SK-N-SH (cell line): ENCODE results near the gene FANCL. TPM values are rescaled to one million over a fixed set of nuclear protein-coding genes. Genes with fewer than 3 reads are reported as not detected.
"Not testable (repeated sequence)": the region's sequence is repeated elsewhere in the genome, so short reads cannot be mapped to it uniquely, and the experiment has no call there.

Experiments used
- CTCF ChIA-PET: fragments of 300-600, 350-600 bp; formaldehyde crosslinking; extraction: SDS; loops from one replicate; lab custom pipeline; 2021; lab: Yijun Ruan, JAX
- POLR2A ChIA-PET: fragments of 350-600 bp; sonication (Branson Sonifier 250); formaldehyde crosslinking; extraction: SDS; loops from one replicate; lab custom pipeline; 2020; ENCODE audit warnings: antibody characterized with exemption, inconsistent platforms; lab: Yijun Ruan, JAX
- DNase-seq: peaks from one replicate; pipeline ENCODE4 v3.0.0; 2012
- H2AFZ ChIP-seq: fragments of 200-600 bp; sonication (generic); 2 replicates; pipeline ENCODE4 v1.8.1; 2016; ENCODE audit warnings: antibody characterized with exemption, mild to moderate bottlenecking, low read depth
- H3F3A ChIP-seq: fragments of 200-600 bp; sonication (generic); replicated peaks from 2 replicates; pipeline ENCODE3; 2016; ENCODE audit warnings: antibody characterized with exemption, mild to moderate bottlenecking; ENCODE audit not compliant: insufficient read depth
- H3K27ac ChIP-seq, 2 experiments: fragments of 200-500 bp in 1 of 2; fragments of 200-600 bp in 1 of 2; sonication (Bioruptor generic) in 1 of 2; sonication (generic), shearing (Covaris generic) in 1 of 2; 2 replicates each; pipeline versions ENCODE4 v1.5.1 to v1.6.1; 2014 to 2016; ENCODE audit warnings: low read depth in 2 of 2, inconsistent platforms in 1 of 2, low read length in 1 of 2, mild to moderate bottlenecking in 1 of 2, mixed read lengths in 1 of 2
- H3K27me3 ChIP-seq: fragments of 200-600 bp; sonication (generic), shearing (Covaris generic); 2 replicates; pipeline ENCODE4 v1.6.1; 2016; ENCODE audit warnings: mixed run types; ENCODE audit not compliant: insufficient read depth
- H3K36me3 ChIP-seq, 2 experiments: fragments of 200-500 bp in 1 of 2; fragments of 200-600 bp in 1 of 2; sonication (Bioruptor generic) in 1 of 2; sonication (generic) in 1 of 2; replicated peaks in 1 of 2; 2 replicates each; pipeline versions ENCODE3 to v1.5.1; 2014 to 2016; ENCODE audit warnings: low read length in 1 of 2, mild to moderate bottlenecking in 1 of 2; ENCODE audit not compliant: insufficient read depth in 2 of 2, control insufficient read depth in 1 of 2
- H3K4me1 ChIP-seq, 2 experiments: fragments of 200-500 bp in 1 of 2; fragments of 200-600 bp in 1 of 2; sonication (Bioruptor generic) in 1 of 2; sonication (generic), shearing (Covaris generic) in 1 of 2; 2 replicates each; pipeline versions ENCODE4 v1.5.1 to v1.6.1; 2014 to 2016; ENCODE audit warnings: low read depth in 1 of 2, low read length in 1 of 2, mixed run types in 1 of 2; ENCODE audit not compliant: insufficient read depth in 2 of 2, control insufficient read depth in 1 of 2
- H3K4me2 ChIP-seq: fragments of 200-600 bp; sonication (generic), shearing (Covaris generic); 2 replicates; pipeline ENCODE4 v1.6.1; 2017; ENCODE audit warnings: mixed run types
- H3K4me3 ChIP-seq, 2 experiments: fragments of 200-500 bp in 1 of 2; fragments of 200-600 bp in 1 of 2; sonication (Bioruptor generic) in 1 of 2; sonication (generic), shearing (Covaris generic) in 1 of 2; 2 replicates each; pipeline versions ENCODE4 v1.5.1 to v1.8.1; 2014 to 2016; ENCODE audit warnings: low read depth in 2 of 2, inconsistent platforms in 1 of 2, low read length in 1 of 2, mild to moderate bottlenecking in 1 of 2, mixed read lengths in 1 of 2, moderate library complexity in 1 of 2
- H3K79me2 ChIP-seq: fragments of 200-600 bp; sonication (generic); 2 replicates; pipeline ENCODE4 v1.8.1; 2017; ENCODE audit warnings: mild to moderate bottlenecking; ENCODE audit not compliant: insufficient read depth
- H3K9ac ChIP-seq: fragments of 200-600 bp; sonication (generic); 2 replicates; pipeline ENCODE4 v1.6.1; 2017; ENCODE audit warnings: mixed run types
- H3K9me2 ChIP-seq: fragments of 200-600 bp; sonication (generic); 2 replicates; pipeline ENCODE4 v1.6.1; 2017; ENCODE audit warnings: mixed run types
- H3K9me3 ChIP-seq: fragments of 200-600 bp; sonication (generic); 2 replicates; pipeline ENCODE4 v1.6.1; 2017; ENCODE audit warnings: mixed run types, mild to moderate bottlenecking, moderate library complexity
- H4K20me1 ChIP-seq: fragments of 200-600 bp; sonication (generic); 2 replicates; pipeline ENCODE4 v1.6.1; 2017; ENCODE audit warnings: mild to moderate bottlenecking, mixed run types; ENCODE audit not compliant: insufficient read depth
- WGBS: methylation state at CpG from one replicate; pipeline ENCODE4 v1.1.6; 2017; ENCODE audit warnings: low lambda C conversion rate; 5-methylcytosine and 5-hydroxymethylcytosine counted together
- polyA plus RNA-seq, 3 experiments: library from polyadenylated mRNA; depleted of rRNA; stranded (reverse); fragments of >200 nt; gene quantifications; 2 replicates each; pipeline ENCODE4 v1.2.3, GENCODE V29; 2012

Gene FANCL
- polyA plus RNA-seq, 1 of the 3 experiments (the other 2 are of a cell fraction): 11.8 TPM

GRCh38 chr2:58171831-58172230 lies 69.3 kb downstream of the FANCL start:
- H3K27ac ChIP-seq, H3K79me2 ChIP-seq, H3K4me1 ChIP-seq, H3K9ac ChIP-seq, DNase-seq, H2AFZ ChIP-seq, H3K36me3 ChIP-seq, H3K4me2 ChIP-seq, H3F3A ChIP-seq, H3K4me3 ChIP-seq, H3K27me3 ChIP-seq, H3K9me2 ChIP-seq, H4K20me1 ChIP-seq, POLR2A ChIA-PET, H3K9me3 ChIP-seq: not testable (repeated sequence)
- WGBS: 98% methylated on average over 16 of the region's 16 CpGs
- CTCF ChIA-PET: interaction anchor here (0.9 kb wide), 1 partner anchor 178 kb away, joined by 3 read pairs; no protein-coding TSS in a partner anchor

GRCh38 chr2:58170334-58170933 lies 70.7 kb downstream of the FANCL start:
- peaks cover 2 to 12% of the 10 kb centered on the region in 2 experiments for H3K36me3 ChIP-seq
- H3K27me3 ChIP-seq, POLR2A ChIA-PET, H4K20me1 ChIP-seq, H3K27ac ChIP-seq, H3K4me1 ChIP-seq, H3K9me3 ChIP-seq, H3K9ac ChIP-seq, H3K79me2 ChIP-seq, H3K4me3 ChIP-seq, H2AFZ ChIP-seq, H3F3A ChIP-seq, DNase-seq, CTCF ChIA-PET, H3K9me2 ChIP-seq, H3K4me2 ChIP-seq: not testable (repeated sequence)
- WGBS: 96% methylated on average over 7 of the region's 7 CpGs

- H3K27ac ChIP-seq, H4K20me1 ChIP-seq, H2AFZ ChIP-seq, DNase-seq, POLR2A ChIA-PET, H3K4me1 ChIP-seq, H3K9me2 ChIP-seq, H3F3A ChIP-seq, H3K9ac ChIP-seq, H3K79me2 ChIP-seq, H3K9me3 ChIP-seq, CTCF ChIA-PET, H3K27me3 ChIP-seq, H3K4me3 ChIP-seq, H3K4me2 ChIP-seq: not testable (repeated sequence)
- peaks cover 6 to 12% of the 10 kb centered on the region in 2 experiments for H3K36me3 ChIP-seq
Measured at GRCh38 chr2:58169845-58170244, 71.3 kb downstream of the FANCL start.

GRCh38 chr2:58168130-58168529 lies 73.0 kb downstream of the FANCL start:
- H3K27ac ChIP-seq, H3K4me1 ChIP-seq, H3K27me3 ChIP-seq, H3K9me2 ChIP-seq, H4K20me1 ChIP-seq, H3K9me3 ChIP-seq, CTCF ChIA-PET, POLR2A ChIA-PET, H3K4me3 ChIP-seq, H2AFZ ChIP-seq, H3K9ac ChIP-seq, H3K4me2 ChIP-seq, DNase-seq, H3F3A ChIP-seq, H3K79me2 ChIP-seq: not testable (repeated sequence)
- 98% methylated on average over 6 of the region's 6 CpGs for WGBS
- H3K36me3 ChIP-seq: peaks cover 6 to 22% of the 10 kb centered on the region in 2 experiments
